Neural cell (in vitro differentiated cells): ENCODE results near the gene CHP1. TPM values are rescaled to one million over a fixed set of nuclear protein-coding genes. Genes with fewer than 3 reads are reported as not detected.

Experiments
- H2AFZ ChIP-seq: fragments of 200-600, 300-800 bp; sonication (generic), shearing (Covaris generic); 2 replicates; pipeline ENCODE4 v1.6.0; 2014; ENCODE audit warnings: low read depth, mild to moderate bottlenecking, antibody characterized with exemption, low read length, moderate library complexity
- H3F3A ChIP-seq: fragments of 200-600 bp; shearing (Covaris generic); 2 replicates; pipeline ENCODE4 v1.6.1; 2016; ENCODE audit warnings: mild to moderate bottlenecking, moderate library complexity, mixed read lengths, antibody characterized with exemption, low read length; ENCODE audit not compliant: insufficient read depth, poor library complexity, severe bottlenecking
- H3K27ac ChIP-seq: fragments of 200-600, 300-800 bp; sonication (generic), shearing (Covaris generic); 2 replicates; pipeline ENCODE4 v1.5.1; 2014; ENCODE audit warnings: mild to moderate bottlenecking, low read length, moderate library complexity
- H3K27me3 ChIP-seq: fragments of 300-800, 200-600 bp; sonication (generic), shearing (Covaris generic); 2 replicates; pipeline ENCODE4 v1.6.0; 2014; ENCODE audit warnings: mild to moderate bottlenecking, low read depth, low read length, moderate library complexity; ENCODE audit not compliant: insufficient read depth
- H3K36me3 ChIP-seq: fragments of 300-800, 200-600 bp; sonication (generic), shearing (Covaris generic); 2 replicates; pipeline ENCODE4 v1.5.1; 2014; ENCODE audit warnings: mild to moderate bottlenecking, antibody characterized with exemption, low read length, moderate library complexity; ENCODE audit not compliant: insufficient read depth
- H3K4me2 ChIP-seq: fragments of 300-800, 200-600 bp; sonication (generic), shearing (Covaris generic); 2 replicates; pipeline ENCODE4 v1.6.0; 2014; ENCODE audit warnings: mild to moderate bottlenecking, low read length
- H3K4me3 ChIP-seq: fragments of 300-800, 200-600 bp; sonication (generic), shearing (Covaris generic); 2 replicates; pipeline ENCODE4 v1.5.1; 2014; ENCODE audit warnings: mild to moderate bottlenecking, low read length, moderate library complexity
- H3K79me2 ChIP-seq: fragments of 200-600 bp; shearing (Covaris generic); replicated peaks from 2 replicates; pipeline ENCODE4 v1.6.0; 2014; ENCODE audit warnings: mild to moderate bottlenecking, low read length, moderate library complexity; ENCODE audit not compliant: insufficient read depth
- H3K9ac ChIP-seq: fragments of 300-800, 200-600 bp; sonication (generic), shearing (Covaris generic); 2 replicates; pipeline ENCODE4 v1.6.1; 2016; ENCODE audit warnings: mild to moderate bottlenecking, low read length, mixed read lengths
- H3K9me2 ChIP-seq: fragments of 200-600 bp; shearing (Covaris generic); 2 replicates; pipeline ENCODE4 v1.6.1; 2016; ENCODE audit warnings: mild to moderate bottlenecking, low read length, mixed read lengths; ENCODE audit not compliant: insufficient read depth
- H3K9me3 ChIP-seq: fragments of 200-600, 300-800 bp; sonication (generic), shearing (Covaris generic); 2 replicates; pipeline ENCODE4 v1.6.1; 2016; ENCODE audit warnings: mild to moderate bottlenecking, mixed run types, low read length, moderate library complexity, mixed read lengths
- H4K20me1 ChIP-seq: fragments of 200-600 bp; shearing (Covaris generic); 2 replicates; pipeline ENCODE4 v1.6.1; 2016; ENCODE audit warnings: mild to moderate bottlenecking, mixed run types; ENCODE audit not compliant: insufficient read depth
- CTCF ChIP-seq: fragments of 450-650 bp; IDR thresholded peaks from 2 replicates; pipeline ENCODE4 v1.5.1; 2014; ENCODE audit warnings: antibody characterized with exemption, mild to moderate bottlenecking, moderate library complexity; ENCODE audit not compliant: poor library complexity, severe bottlenecking
- EP300 ChIP-seq: fragments of 450-650 bp; conservative IDR thresholded peaks from 2 replicates; pipeline ENCODE4 v1.6.1; 2014; ENCODE audit warnings: antibody characterized with exemption, mild to moderate bottlenecking, moderate library complexity; ENCODE audit not compliant: poor library complexity, severe bottlenecking
- EZH2 ChIP-seq: fragments of 200-600, 300-800 bp; shearing (Covaris generic), sonication (generic); IDR thresholded peaks from 2 replicates; pipeline ENCODE4 v1.6.1; 2014; ENCODE audit warnings: antibody characterized with exemption, low read length, borderline replicate concordance, mild to moderate bottlenecking; ENCODE audit not compliant: insufficient read depth, poor library complexity, severe bottlenecking
- MXI1 ChIP-seq: fragments of 450-650 bp; conservative IDR thresholded peaks from 2 replicates; pipeline ENCODE4 v1.6.1; 2014; ENCODE audit warnings: antibody characterized with exemption, mild to moderate bottlenecking; ENCODE audit not compliant: poor library complexity, severe bottlenecking
- POLR2AphosphoS5 ChIP-seq: IDR thresholded peaks from 2 replicates; pipeline ENCODE4 v1.6.1; 2012
- RAD21 ChIP-seq: fragments of 450-650 bp; conservative IDR thresholded peaks from 2 replicates; pipeline ENCODE4 v1.6.1; 2014; ENCODE audit warnings: antibody characterized with exemption, mild to moderate bottlenecking, moderate library complexity
- REST ChIP-seq: IDR thresholded peaks from 2 replicates; pipeline ENCODE4 v1.6.1; 2012; ENCODE audit warnings: borderline replicate concordance
- SMC3 ChIP-seq: fragments of 450-650 bp; conservative IDR thresholded peaks from 2 replicates; pipeline ENCODE4 v1.6.1; 2014; ENCODE audit warnings: antibody characterized with exemption, mild to moderate bottlenecking, moderate library complexity; ENCODE audit not compliant: poor library complexity
- TAF1 ChIP-seq: IDR thresholded peaks from 2 replicates; pipeline ENCODE4 v1.6.1; 2012; ENCODE audit warnings: low read depth
- polyA plus RNA-seq: library from polyadenylated mRNA; depleted of rRNA; stranded (reverse); fragments of >200 nt; gene quantifications from 2 replicates; pipeline ENCODE4 v1.2.3, GENCODE V29; 2014

Gene CHP1
- polyA plus RNA-seq, 1 donor from 2014 or later: 24.0 TPM

- no peak overlapping the region for H3K27ac ChIP-seq
- TF ChIP-seq RAD21 (no peak), EZH2 (no peak), EP300 (no peak)
- H3K9me3 ChIP-seq: no peaks in the 10 kb centered on the region
- H3K9ac ChIP-seq: no peak overlapping the region
- H3K9me2 ChIP-seq: no peaks in the 10 kb centered on the region
- no peaks in the 10 kb centered on the region for H4K20me1 ChIP-seq
- no peak overlapping the region for H3K4me2 ChIP-seq
- no peaks in the 10 kb centered on the region for H3K79me2 ChIP-seq
- H2AFZ ChIP-seq: no peak overlapping the region
- H3K36me3 ChIP-seq: peaks cover 4% of the 10 kb centered on the region
- no peaks in the 10 kb centered on the region for H3K27me3 ChIP-seq
- H3K4me3 ChIP-seq: no peak overlapping the region
- no peaks in the 10 kb centered on the region for H3F3A ChIP-seq
Observed at GRCh38 chr15:41263891-41264351, 32.9 kb downstream of the CHP1 start.

- no peak for TF ChIP-seq TAF1
- no peak for TF ChIP-seq MXI1
- no peak for TF ChIP-seq RAD21
- TF ChIP-seq REST: no peak
- no peak for TF ChIP-seq EP300
- no peak for TF ChIP-seq CTCF
- TF ChIP-seq EZH2: no peak
- no peak for TF ChIP-seq POLR2AphosphoS5
- no peak overlapping the region for H3K27ac ChIP-seq
- H3K4me3 ChIP-seq: no peak overlapping the region
- H2AFZ ChIP-seq: no peak overlapping the region
- H3K36me3 ChIP-seq: no peaks in the 10 kb centered on the region
- H3F3A ChIP-seq: no peaks in the 10 kb centered on the region
- H3K27me3 ChIP-seq: no peaks in the 10 kb centered on the region
- H3K9ac ChIP-seq: no peak overlapping the region
- H3K79me2 ChIP-seq: no peaks in the 10 kb centered on the region
- no peaks in the 10 kb centered on the region for H3K9me2 ChIP-seq
- H3K9me3 ChIP-seq: no peaks in the 10 kb centered on the region
- no peak overlapping the region for H3K4me2 ChIP-seq
- no peaks in the 10 kb centered on the region for H4K20me1 ChIP-seq
Observed at GRCh38 chr15:41269887-41270286, 38.8 kb downstream of the CHP1 start.

GRCh38 chr15:41276831-41277230, 45.8 kb downstream of the CHP1 start:
- TF ChIP-seq SMC3 (no peak), RAD21 (no peak), MXI1 (no peak), REST (no peak), EP300 (no peak), CTCF (no peak), EZH2 (no peak), TAF1 (no peak), POLR2AphosphoS5 (no peak)
- Histone ChIP-seq H3K9me3 (no peaks in the 10 kb centered on the region), H4K20me1 (no peaks in the 10 kb centered on the region), H3K27ac (no peak overlapping the region), H3K36me3 (no peaks in the 10 kb centered on the region), H2AFZ (no peak overlapping the region), H3K4me2 (no peak overlapping the region), H3K79me2 (no peaks in the 10 kb centered on the region), H3K4me3 (no peak overlapping the region), H3K27me3 (no peaks in the 10 kb centered on the region), H3K9me2 (no peaks in the 10 kb centered on the region), H3K9ac (no peak overlapping the region), H3F3A (no peaks in the 10 kb centered on the region)
